SK-N-SH treated with all-trans-retinoic acid at 6 μM for 48 hours (cell line): ENCODE data around the gene LRBA.
A peak's percentile ranks its signal among the peaks of the same experiment; 100 is the strongest.

Source experiments
- ATAC-seq: fragments of 200-7000 bp; cut with Tn5 transposase; 3 replicates; pipeline ENCODE4 v1.9.1; 2020; ENCODE audit warnings: mild to moderate bottlenecking, moderate library complexity
- ARNTL ChIP-seq: fragments of 450-650 bp; formaldehyde crosslinking; IDR thresholded peaks from 2 replicates; pipeline ENCODE4 v1.5.0; 2020; ENCODE audit warnings: low read depth, mild to moderate bottlenecking, moderate library complexity, borderline replicate concordance
- BACH2 ChIP-seq: fragments of 250-450 bp; sonication (Bioruptor Pico); IDR thresholded peaks from 2 replicates; pipeline ENCODE4 v1.9.0; 2021; ENCODE audit warnings: mild to moderate bottlenecking, borderline replicate concordance
- ESRRG ChIP-seq: fragments of 250-450 bp; sonication (Bioruptor Pico); IDR thresholded peaks from 2 replicates; pipeline ENCODE4 v1.6.1; 2021; ENCODE audit warnings: mild to moderate bottlenecking
- GLIS3 ChIP-seq: fragments of 250-450 bp; sonication (Bioruptor Pico); IDR thresholded peaks from 2 replicates; pipeline ENCODE4 v1.5.0; 2020; ENCODE audit warnings: mild to moderate bottlenecking, moderate library complexity
- ISL1 ChIP-seq: fragments of 250-450 bp; sonication (Bioruptor Pico); IDR thresholded peaks from 2 replicates; pipeline ENCODE4 v2.1.2; 2022; ENCODE audit warnings: mild to moderate bottlenecking, moderate library complexity
- PPARA ChIP-seq: fragments of 250-450 bp; sonication (Bioruptor Pico); IDR thresholded peaks from 2 replicates; pipeline ENCODE4 v1.5.0; 2020; ENCODE audit warnings: mild to moderate bottlenecking, borderline replicate concordance
- RARB ChIP-seq: fragments of 250-450 bp; sonication (Bioruptor Pico); IDR thresholded peaks from 2 replicates; pipeline ENCODE4 v1.8.0; 2021; ENCODE audit warnings: mild to moderate bottlenecking, moderate library complexity
- SNAI2 ChIP-seq: fragments of 250-450 bp; sonication (Bioruptor Pico); IDR thresholded peaks from 2 replicates; pipeline ENCODE4 v1.5.0; 2020; ENCODE audit warnings: mild to moderate bottlenecking, moderate library complexity
- TOX ChIP-seq: fragments of 250-450 bp; sonication (Bioruptor Pico); IDR thresholded peaks from 2 replicates; pipeline ENCODE4 v1.8.0; 2021; ENCODE audit warnings: mild to moderate bottlenecking, moderate library complexity, borderline replicate concordance
- ZC3H10 ChIP-seq: fragments of 250-450 bp; sonication (Bioruptor Pico); IDR thresholded peaks from 2 replicates; pipeline ENCODE4 v1.5.1; 2021; ENCODE audit warnings: mild to moderate bottlenecking, moderate library complexity
- ZFP30 ChIP-seq: fragments of 450-650 bp; formaldehyde crosslinking; IDR thresholded peaks from 2 replicates; pipeline ENCODE4 v1.5.0; 2022; ENCODE audit warnings: mild to moderate bottlenecking, moderate library complexity
- ZNF565 ChIP-seq: fragments of 450-650 bp; formaldehyde crosslinking; conservative IDR thresholded peaks from 2 replicates; pipeline ENCODE4 v1.5.0; 2020; ENCODE audit warnings: low read depth, mild to moderate bottlenecking, moderate library complexity
- ZNF8 ChIP-seq: fragments of 450-650 bp; formaldehyde crosslinking; IDR thresholded peaks from 2 replicates; pipeline ENCODE4 v1.5.0; 2020; ENCODE audit warnings: mild to moderate bottlenecking, moderate library complexity
- TF ChIP-seq, protein P1 (sequence below): fragments of 250-450 bp; sonication (Bioruptor Pico); IDR thresholded peaks from 2 replicates; pipeline ENCODE4 v1.5.1; 2020; ENCODE audit warnings: low read depth, mild to moderate bottlenecking, moderate library complexity
- TF ChIP-seq, protein P2 (sequence below): fragments of 250-450 bp; sonication (Bioruptor Pico); IDR thresholded peaks from 2 replicates; pipeline ENCODE4 v1.8.0; 2021; ENCODE audit warnings: low read depth, mild to moderate bottlenecking, moderate library complexity, borderline replicate concordance
- TF ChIP-seq, protein P3 (sequence below): fragments of 250-450 bp; sonication (Bioruptor Pico); IDR thresholded peaks from 2 replicates; pipeline ENCODE4 v1.5.0; 2020; ENCODE audit warnings: mild to moderate bottlenecking, moderate library complexity
- TF ChIP-seq, protein P4 (sequence below): fragments of 250-450 bp; sonication (Bioruptor Pico); IDR thresholded peaks from 2 replicates; pipeline ENCODE4 v1.8.0; 2020; ENCODE audit warnings: mild to moderate bottlenecking, moderate library complexity, borderline replicate concordance

Gene LRBA

DNA sequence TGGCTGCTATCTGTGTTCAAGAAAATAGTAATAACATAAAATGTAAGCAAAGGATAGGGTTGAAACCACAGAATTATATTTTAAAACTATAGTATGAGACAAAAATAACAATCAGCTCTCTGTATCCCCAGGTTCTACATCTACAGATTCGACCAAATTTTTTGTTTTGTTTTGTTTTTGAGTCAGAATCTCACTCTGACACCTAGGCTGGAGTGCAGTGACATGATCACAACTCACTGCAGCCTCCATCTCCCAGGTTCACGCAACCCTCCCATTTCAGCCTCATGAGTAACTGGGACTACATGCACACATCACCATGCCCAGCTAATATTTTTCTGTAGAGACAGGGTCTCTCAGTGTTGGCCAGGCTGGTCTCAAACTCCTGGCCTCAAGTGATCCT is 319.9 kb downstream of the LRBA start:
- no peak for ATAC-seq

DNA sequence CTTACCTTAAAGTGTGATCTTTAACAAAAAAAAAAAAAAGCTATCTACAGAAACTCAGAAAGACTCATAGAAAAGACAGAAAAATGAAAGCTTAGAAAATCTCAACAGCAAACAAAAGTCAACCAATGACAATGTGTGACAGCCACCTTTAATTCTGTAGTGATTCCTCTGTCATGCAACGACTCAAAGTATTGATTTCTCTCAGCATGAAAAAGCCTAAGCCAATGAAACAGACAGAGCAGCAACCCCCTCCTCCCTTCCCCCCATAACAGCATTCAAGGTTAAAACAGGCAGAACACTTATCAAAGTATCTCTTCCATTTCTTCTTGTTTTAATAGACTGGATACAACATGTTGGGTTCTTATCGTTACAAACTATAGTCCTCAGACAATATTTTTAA is 320.6 kb downstream of the LRBA start:
- TF ChIP-seq ZNF8 (CRISPR knock-in tag): no peak
- TF ChIP-seq ESRRG (CRISPR knock-in tag): no peak
- no peak for TF ChIP-seq ZFP30 (CRISPR knock-in tag)
- TF ChIP-seq, protein P1, sequence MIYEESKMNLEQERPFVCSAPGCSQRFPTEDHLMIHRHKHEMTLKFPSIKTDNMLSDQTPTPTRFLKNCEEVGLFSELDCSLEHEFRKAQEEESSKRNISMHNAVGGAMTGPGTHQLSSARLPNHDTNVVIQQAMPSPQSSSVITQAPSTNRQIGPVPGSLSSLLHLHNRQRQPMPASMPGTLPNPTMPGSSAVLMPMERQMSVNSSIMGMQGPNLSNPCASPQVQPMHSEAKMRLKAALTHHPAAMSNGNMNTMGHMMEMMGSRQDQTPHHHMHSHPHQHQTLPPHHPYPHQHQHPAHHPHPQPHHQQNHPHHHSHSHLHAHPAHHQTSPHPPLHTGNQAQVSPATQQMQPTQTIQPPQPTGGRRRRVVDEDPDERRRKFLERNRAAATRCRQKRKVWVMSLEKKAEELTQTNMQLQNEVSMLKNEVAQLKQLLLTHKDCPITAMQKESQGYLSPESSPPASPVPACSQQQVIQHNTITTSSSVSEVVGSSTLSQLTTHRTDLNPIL (CRISPR knock-in tag): no peak
- TF ChIP-seq SNAI2: no peak
- TF ChIP-seq TOX (CRISPR knock-in tag): no peak
- no peak for TF ChIP-seq GLIS3 (CRISPR knock-in tag)
- ATAC-seq: no peak

More for the DNA sequence above, 319.9 kb downstream of the LRBA start:
- TF ChIP-seq ESRRG (CRISPR knock-in tag): no peak
- TF ChIP-seq, protein P2, sequence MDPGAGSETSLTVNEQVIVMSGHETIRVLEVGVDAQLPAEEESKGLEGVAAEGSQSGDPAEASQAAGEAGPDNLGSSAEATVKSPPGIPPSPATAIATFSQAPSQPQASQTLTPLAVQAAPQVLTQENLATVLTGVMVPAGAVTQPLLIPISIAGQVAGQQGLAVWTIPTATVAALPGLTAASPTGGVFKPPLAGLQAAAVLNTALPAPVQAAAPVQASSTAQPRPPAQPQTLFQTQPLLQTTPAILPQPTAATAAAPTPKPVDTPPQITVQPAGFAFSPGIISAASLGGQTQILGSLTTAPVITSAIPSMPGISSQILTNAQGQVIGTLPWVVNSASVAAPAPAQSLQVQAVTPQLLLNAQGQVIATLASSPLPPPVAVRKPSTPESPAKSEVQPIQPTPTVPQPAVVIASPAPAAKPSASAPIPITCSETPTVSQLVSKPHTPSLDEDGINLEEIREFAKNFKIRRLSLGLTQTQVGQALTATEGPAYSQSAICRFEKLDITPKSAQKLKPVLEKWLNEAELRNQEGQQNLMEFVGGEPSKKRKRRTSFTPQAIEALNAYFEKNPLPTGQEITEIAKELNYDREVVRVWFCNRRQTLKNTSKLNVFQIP (CRISPR knock-in tag): no peak
- TF ChIP-seq BACH2 (CRISPR knock-in tag): no peak
- no peak for TF ChIP-seq TOX (CRISPR knock-in tag)
- no peak for TF ChIP-seq ZC3H10 (CRISPR knock-in tag)
- no peak for TF ChIP-seq ARNTL (CRISPR knock-in tag)
- no peak for TF ChIP-seq ISL1
- TF ChIP-seq PPARA (CRISPR knock-in tag): no peak
- TF ChIP-seq, protein P3, sequence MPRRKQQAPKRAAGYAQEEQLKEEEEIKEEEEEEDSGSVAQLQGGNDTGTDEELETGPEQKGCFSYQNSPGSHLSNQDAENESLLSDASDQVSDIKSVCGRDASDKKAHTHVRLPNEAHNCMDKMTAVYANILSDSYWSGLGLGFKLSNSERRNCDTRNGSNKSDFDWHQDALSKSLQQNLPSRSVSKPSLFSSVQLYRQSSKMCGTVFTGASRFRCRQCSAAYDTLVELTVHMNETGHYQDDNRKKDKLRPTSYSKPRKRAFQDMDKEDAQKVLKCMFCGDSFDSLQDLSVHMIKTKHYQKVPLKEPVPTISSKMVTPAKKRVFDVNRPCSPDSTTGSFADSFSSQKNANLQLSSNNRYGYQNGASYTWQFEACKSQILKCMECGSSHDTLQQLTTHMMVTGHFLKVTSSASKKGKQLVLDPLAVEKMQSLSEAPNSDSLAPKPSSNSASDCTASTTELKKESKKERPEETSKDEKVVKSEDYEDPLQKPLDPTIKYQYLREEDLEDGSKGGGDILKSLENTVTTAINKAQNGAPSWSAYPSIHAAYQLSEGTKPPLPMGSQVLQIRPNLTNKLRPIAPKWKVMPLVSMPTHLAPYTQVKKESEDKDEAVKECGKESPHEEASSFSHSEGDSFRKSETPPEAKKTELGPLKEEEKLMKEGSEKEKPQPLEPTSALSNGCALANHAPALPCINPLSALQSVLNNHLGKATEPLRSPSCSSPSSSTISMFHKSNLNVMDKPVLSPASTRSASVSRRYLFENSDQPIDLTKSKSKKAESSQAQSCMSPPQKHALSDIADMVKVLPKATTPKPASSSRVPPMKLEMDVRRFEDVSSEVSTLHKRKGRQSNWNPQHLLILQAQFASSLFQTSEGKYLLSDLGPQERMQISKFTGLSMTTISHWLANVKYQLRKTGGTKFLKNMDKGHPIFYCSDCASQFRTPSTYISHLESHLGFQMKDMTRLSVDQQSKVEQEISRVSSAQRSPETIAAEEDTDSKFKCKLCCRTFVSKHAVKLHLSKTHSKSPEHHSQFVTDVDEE (CRISPR knock-in tag): no peak
- no peak for TF ChIP-seq RARB (CRISPR knock-in tag)
- TF ChIP-seq, protein P4, sequence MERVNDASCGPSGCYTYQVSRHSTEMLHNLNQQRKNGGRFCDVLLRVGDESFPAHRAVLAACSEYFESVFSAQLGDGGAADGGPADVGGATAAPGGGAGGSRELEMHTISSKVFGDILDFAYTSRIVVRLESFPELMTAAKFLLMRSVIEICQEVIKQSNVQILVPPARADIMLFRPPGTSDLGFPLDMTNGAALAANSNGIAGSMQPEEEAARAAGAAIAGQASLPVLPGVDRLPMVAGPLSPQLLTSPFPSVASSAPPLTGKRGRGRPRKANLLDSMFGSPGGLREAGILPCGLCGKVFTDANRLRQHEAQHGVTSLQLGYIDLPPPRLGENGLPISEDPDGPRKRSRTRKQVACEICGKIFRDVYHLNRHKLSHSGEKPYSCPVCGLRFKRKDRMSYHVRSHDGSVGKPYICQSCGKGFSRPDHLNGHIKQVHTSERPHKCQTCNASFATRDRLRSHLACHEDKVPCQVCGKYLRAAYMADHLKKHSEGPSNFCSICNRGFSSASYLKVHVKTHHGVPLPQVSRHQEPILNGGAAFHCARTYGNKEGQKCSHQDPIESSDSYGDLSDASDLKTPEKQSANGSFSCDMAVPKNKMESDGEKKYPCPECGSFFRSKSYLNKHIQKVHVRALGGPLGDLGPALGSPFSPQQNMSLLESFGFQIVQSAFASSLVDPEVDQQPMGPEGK (CRISPR knock-in tag): no peak
- TF ChIP-seq GLIS3 (CRISPR knock-in tag): no peak

DNA sequence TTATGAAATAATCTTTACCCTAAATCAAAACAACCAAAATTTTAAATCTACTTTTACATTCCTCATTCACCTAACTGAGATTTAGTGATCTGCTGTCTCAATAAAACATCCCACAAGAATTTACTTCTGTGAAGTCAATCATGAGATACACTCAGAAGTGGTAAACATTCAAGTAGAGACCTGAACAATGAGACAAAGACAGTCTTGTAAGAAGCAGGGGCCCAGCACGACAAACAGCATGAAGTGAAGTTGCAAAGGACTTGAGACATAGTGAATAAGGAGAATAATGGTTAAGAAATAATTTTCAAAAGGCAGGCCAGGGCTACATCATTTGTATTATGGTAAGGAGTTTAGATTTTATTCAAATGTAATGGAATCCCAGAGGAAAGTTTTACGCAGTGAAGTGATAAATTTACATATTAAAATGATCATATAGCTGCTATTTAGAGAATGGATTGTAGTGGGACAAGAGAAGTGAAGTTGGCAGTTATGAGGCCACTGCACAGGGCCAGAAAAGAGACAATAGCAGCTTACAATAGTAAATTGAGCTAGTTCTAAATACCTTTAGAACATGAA is 331.2 kb downstream of the LRBA start:
- peak; percentile 30; the same call in 1 of the 2 replicates for TF ChIP-seq ISL1
- TF ChIP-seq ZC3H10 (CRISPR knock-in tag): no peak
- ATAC-seq: no peak

DNA sequence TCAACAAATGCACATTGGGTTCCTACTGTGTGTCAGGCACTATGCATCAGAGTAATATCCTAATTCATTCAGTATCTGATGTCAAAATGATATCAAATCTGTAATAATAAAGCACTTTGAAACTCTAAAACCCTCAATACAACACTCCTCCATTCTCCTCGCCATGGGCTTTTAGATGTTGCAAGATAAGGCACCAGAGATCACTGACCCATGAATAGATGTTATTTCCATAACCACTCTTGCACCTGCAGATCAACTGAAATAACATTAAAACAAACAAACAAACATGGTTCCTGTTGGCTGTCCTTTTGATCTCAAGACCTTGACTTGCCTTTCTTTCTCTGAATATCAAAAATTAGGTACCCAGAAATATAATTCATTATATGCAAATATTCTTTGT is 333.0 kb downstream of the LRBA start:
- no peak for ATAC-seq

More for the DNA sequence above, 333.0 kb downstream of the LRBA start:
- TF ChIP-seq ZNF565 (no peak), RARB (CRISPR knock-in tag) (no peak)
- TF ChIP-seq, protein P3 (CRISPR knock-in tag): no peak
